ENCODE data around the gene GTF2IRD1. TPM values are rescaled to one million over a fixed set of nuclear protein-coding genes. Genes with fewer than 3 reads are reported as not detected.
A peak's percentile ranks its signal among the peaks of the same experiment; 100 is the strongest.

GTF2IRD1 gene
- total RNA-seq, 4 donors from 2014 or later, result 42.9 to 109 (median 77.0) TPM

GRCh38 chr7:74462707-74463100 lies 9.0 kb downstream of the GTF2IRD1 start:
- no peaks in the 10 kb centered on the region for H3K27me3 ChIP-seq

GRCh38 chr7:74464931-74465886 lies 11.5 kb downstream of the GTF2IRD1 start:
- intact Hi-C loops (cut with DNase I; ENCODE audit: low total_unique reads) (loop anchor here (10.0 kb wide), 1 partner anchor 290 kb away; the partner anchor contains the start of gene EIF4H), in situ Hi-C loops (cut with MboI; ENCODE audit: low sequenced_read_pairs in 4 of 4) (no loop called here)
- Histone ChIP-seq H3K9me3 (no peaks in the 10 kb centered on the region), H3K27me3 (no peaks in the 10 kb centered on the region), H3K27ac (peak overlapping the region; percentile 93 to 100 (median 100)), H3K36me3 (no peaks in the 10 kb centered on the region), H3K4me3 (no peak overlapping the region), H3K4me1 (peaks cover 61 to 77% of the 10 kb centered on the region in 2 donors)
- DNase-seq, result no peak
- TF ChIP-seq CTCF (IDR thresholded peaks at IDR 0.05 in 4 of 5, conservative IDR thresholded peaks at IDR 0.05 in 1 of 5) (no peak), POLR2A (IDR thresholded peaks at IDR 0.05) (no peak)
- no peak for ATAC-seq

More at GRCh38 chr7:74462707-74463100, 9.0 kb downstream of the GTF2IRD1 start:
- H3K4me1 ChIP-seq, result peaks cover 75 to 90% of the 10 kb centered on the region in 2 donors
- ATAC-seq (peak; percentile 20 to 31), DNase-seq (peak; percentile 59 to 82)
- H3K4me3 ChIP-seq, result peak overlapping the region in 3 of 4 donors; percentile 8 to 42 (median 40)
- TF ChIP-seq POLR2A (IDR thresholded peaks at IDR 0.05) (peak; percentile 43 to 74), CTCF (IDR thresholded peaks at IDR 0.05 in 4 of 5, conservative IDR thresholded peaks at IDR 0.05 in 1 of 5) (no peak)
- peak overlapping the region; percentile 93 to 100 (median 100) for H3K27ac ChIP-seq
- in situ Hi-C loops (cut with MboI; ENCODE audit: low sequenced_read_pairs in 4 of 4) (no loop called here), intact Hi-C loops (cut with DNase I; ENCODE audit: low total_unique reads) (loop anchor here (10.0 kb wide), 1 partner anchor 288 kb away; the partner anchor contains the start of gene EIF4H)
- no peaks in the 10 kb centered on the region for H3K36me3 ChIP-seq
- H3K9me3 ChIP-seq, result no peaks in the 10 kb centered on the region

DNA sequence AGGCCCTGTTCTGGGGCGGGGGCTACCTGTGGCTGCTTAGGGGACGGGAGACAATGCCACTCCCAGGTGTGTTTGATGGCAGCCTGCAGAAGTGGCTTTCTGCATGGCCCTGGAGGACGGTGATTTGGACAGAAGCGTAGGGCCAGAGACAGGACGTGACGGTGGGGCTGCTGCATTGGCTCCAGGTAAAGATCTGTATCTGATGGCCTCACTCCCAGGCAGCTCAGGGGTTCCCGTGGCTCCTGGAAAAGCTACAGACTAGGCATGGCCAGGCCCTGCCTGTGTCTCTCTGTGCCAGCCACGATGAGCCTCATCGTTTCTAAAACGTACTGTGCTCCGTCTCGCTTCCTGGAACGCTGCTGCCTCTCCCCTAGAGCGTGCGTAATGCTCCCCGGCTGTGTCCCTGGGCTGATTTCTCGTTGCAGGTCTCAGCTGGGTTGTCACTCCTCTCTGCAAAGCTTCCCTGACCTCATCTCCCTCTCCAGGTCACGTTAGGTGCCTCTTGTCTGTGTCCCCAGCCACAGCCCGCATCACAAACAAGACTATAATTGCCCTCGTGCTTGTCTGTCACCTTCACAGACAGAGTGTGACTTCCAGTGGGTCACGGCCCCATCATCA lies 12.6 kb downstream of the GTF2IRD1 start:
- ATAC-seq (peak; percentile 64 to 76), DNase-seq (peak; percentile 90 to 94)
- intact Hi-C loops (cut with DNase I; ENCODE audit: low total_unique reads), result loop anchor here (1.0 to 10.0 kb wide), 2 partner anchors 12 to 292 kb away; partner anchors contain the start of gene EIF4H
- TF ChIP-seq POLR2A (IDR thresholded peaks at IDR 0.05), result peak; percentile 75 to 86
- TF ChIP-seq CTCF (IDR thresholded peaks at IDR 0.05 in 4 of 5, conservative IDR thresholded peaks at IDR 0.05 in 1 of 5), result no peak
- no peaks in the 10 kb centered on the region for H3K36me3 ChIP-seq
- peak overlapping the region; percentile 93 to 100 (median 100) for H3K27ac ChIP-seq
- no peaks in the 10 kb centered on the region for H3K27me3 ChIP-seq
- no peaks in the 10 kb centered on the region for H3K9me3 ChIP-seq
- in situ Hi-C loops (cut with MboI; ENCODE audit: low sequenced_read_pairs in 4 of 4), result no loop called here
- peak overlapping the region in 2 of 4 donors; percentile 33 to 44 for H3K4me3 ChIP-seq
- H3K4me1 ChIP-seq, result peaks cover 52 to 70% of the 10 kb centered on the region in 2 donors

GRCh38 chr7:74467876-74468275 lies 14.2 kb downstream of the GTF2IRD1 start:
- peak; percentile 33 to 58 for DNase-seq
- Histone ChIP-seq H3K9me3 (no peaks in the 10 kb centered on the region), H3K36me3 (no peaks in the 10 kb centered on the region), H3K4me1 (peaks cover 42 to 58% of the 10 kb centered on the region in 2 donors), H3K4me3 (no peak overlapping the region), H3K27me3 (no peaks in the 10 kb centered on the region), H3K27ac (peak overlapping the region; percentile 93 to 100 (median 100))
- TF ChIP-seq POLR2A (IDR thresholded peaks at IDR 0.05), result no peak
- TF ChIP-seq CTCF (IDR thresholded peaks at IDR 0.05 in 4 of 5, conservative IDR thresholded peaks at IDR 0.05 in 1 of 5), result no peak
- in situ Hi-C loops (cut with MboI; ENCODE audit: low sequenced_read_pairs in 4 of 4), result no loop called here
- intact Hi-C loops (cut with DNase I; ENCODE audit: low total_unique reads), result loop anchor here (10.0 kb wide), 1 partner anchor 293 kb away; the partner anchor contains the start of gene EIF4H
- ATAC-seq, result peak; percentile 6 to 14

All from gastrocnemius medialis (tissue), 4 donors.